Sigmoid colon (tissue), 7 donors: Measurements from ENCODE around the gene IGSF9. TPM values are rescaled to one million over a fixed set of nuclear protein-coding genes. Genes with fewer than 3 reads are reported as not detected.

ENCODE experiments used
- DNase-seq: peaks from one replicate; pipeline ENCODE4 v3.0.0-alpha.2; 2019
- H3K27ac ChIP-seq, 4 donors: fragments of 200-600 bp; sonication (generic); one replicate each; pipeline ENCODE4 v1.5.1; 2016 to 2019; ENCODE audit warnings: mild to moderate bottlenecking in 1 of 4
- H3K27me3 ChIP-seq, 3 donors: fragments of 200-600 bp; sonication (generic); one replicate each; pipeline ENCODE4 v1.5.1; 2019; ENCODE audit warnings: mild to moderate bottlenecking in 1 of 3
- H3K36me3 ChIP-seq, 4 donors: fragments of 200-600 bp; sonication (generic); one replicate each; pipeline ENCODE4 v1.5.1; 2016 to 2019
- H3K4me1 ChIP-seq, 4 donors: fragments of 200-600 bp; sonication (generic); one replicate each; pipeline ENCODE4 v1.5.1; 2017 to 2019
- H3K4me3 ChIP-seq, 4 donors: fragments of 200-600 bp; sonication (generic); one replicate each; pipeline ENCODE4 v1.5.1; 2017 to 2019; ENCODE audit warnings: mild to moderate bottlenecking in 2 of 4, moderate library complexity in 1 of 4
- H3K9me3 ChIP-seq, 4 donors: fragments of 200-600 bp in 3 of 4; sonication (generic) in 3 of 4; one replicate each; pipeline versions ENCODE4 v1.5.1 to v1.6.1; 2013 to 2019
- CTCF ChIP-seq, 4 experiments: fragments of 450-650 bp in 3 of 4; fragments of 200-600 bp in 1 of 4; IDR thresholded peaks; one replicate each; pipeline ENCODE4 v1.5.1; 2016 to 2019; ENCODE audit warnings: antibody characterized with exemption in 4 of 4, mild to moderate bottlenecking in 3 of 4, moderate library complexity in 2 of 4
- EP300 ChIP-seq, 4 donors: sonication (generic); formaldehyde crosslinking; IDR thresholded peaks; one replicate each; pipeline ENCODE4 v1.6.1; 2017; ENCODE audit warnings: antibody characterized with exemption in 4 of 4
- POLR2A ChIP-seq, 2 donors: fragments of 450-650 bp; IDR thresholded peaks; one replicate each; pipeline ENCODE4 v1.6.1; 2016; ENCODE audit warnings: antibody characterized with exemption in 2 of 2, mild to moderate bottlenecking in 2 of 2, moderate library complexity in 2 of 2
- POLR2AphosphoS5 ChIP-seq, 4 donors: sonication (generic); formaldehyde crosslinking; IDR thresholded peaks; one replicate each; pipeline ENCODE4 v1.6.1; 2017; ENCODE audit warnings: antibody characterized with exemption in 4 of 4
- WGBS, 2 donors: extraction: QIAGEN DNeasy Blood & Tissue Kit; methylation state at CpG; one replicate each; pipeline ENCODE4 v1.1.7; 2013; 5-methylcytosine and 5-hydroxymethylcytosine counted together
- intact Hi-C: fragments of 100-400 bp; cut with DNase I; formaldehyde crosslinking; loops from one replicate; pipeline ENCODE4 v1.15.1; 2023
- polyA plus RNA-seq, 3 donors: library from polyadenylated mRNA; stranded (reverse); fragments of 200-250 nt; gene quantifications; one replicate each; pipeline ENCODE4 v1.2.3, GENCODE V29; 2013
- total RNA-seq, 4 donors: library from RNA; depleted of rRNA; stranded (reverse); fragments of >200 nt; gene quantifications; one replicate each; pipeline ENCODE4 v1.1.0, GENCODE V29; 2016
- donor health status: healthy with polysubstance abuse.
- donor health status: Bipolar disorder and iron deficiency.
- donor health status: healthy.

The IGSF9 gene
- total and polyA plus RNA-seq, 7 donors, result under 0.01 to 16.3 (median 9.2) TPM; not detected in 3

- Histone ChIP-seq H3K4me3 (no peak overlapping the region), H3K27ac (no peak overlapping the region), H3K27me3 (no peaks in the 10 kb centered on the region), H3K9me3 (no peaks in the 10 kb centered on the region), H3K36me3 (no peaks in the 10 kb centered on the region), H3K4me1 (peaks cover 0 to 10% (median 8%) of the 10 kb centered on the region in 4 donors)
- intact Hi-C loops, result no loop called here
- 93 to 97% methylated on average over 11 of the region's 11 CpGs for WGBS, 2 donors
- TF ChIP-seq POLR2A (IDR thresholded peaks at IDR 0.05) (no peak), POLR2AphosphoS5 (IDR thresholded peaks at IDR 0.05) (no peak), CTCF (IDR thresholded peaks at IDR 0.05) (no peak), EP300 (IDR thresholded peaks at IDR 0.05) (no peak)
- DNase-seq, result no peak
Measured at GRCh38 chr1:159930216-159930615, 15.2 kb downstream of the IGSF9 start.

DNA sequence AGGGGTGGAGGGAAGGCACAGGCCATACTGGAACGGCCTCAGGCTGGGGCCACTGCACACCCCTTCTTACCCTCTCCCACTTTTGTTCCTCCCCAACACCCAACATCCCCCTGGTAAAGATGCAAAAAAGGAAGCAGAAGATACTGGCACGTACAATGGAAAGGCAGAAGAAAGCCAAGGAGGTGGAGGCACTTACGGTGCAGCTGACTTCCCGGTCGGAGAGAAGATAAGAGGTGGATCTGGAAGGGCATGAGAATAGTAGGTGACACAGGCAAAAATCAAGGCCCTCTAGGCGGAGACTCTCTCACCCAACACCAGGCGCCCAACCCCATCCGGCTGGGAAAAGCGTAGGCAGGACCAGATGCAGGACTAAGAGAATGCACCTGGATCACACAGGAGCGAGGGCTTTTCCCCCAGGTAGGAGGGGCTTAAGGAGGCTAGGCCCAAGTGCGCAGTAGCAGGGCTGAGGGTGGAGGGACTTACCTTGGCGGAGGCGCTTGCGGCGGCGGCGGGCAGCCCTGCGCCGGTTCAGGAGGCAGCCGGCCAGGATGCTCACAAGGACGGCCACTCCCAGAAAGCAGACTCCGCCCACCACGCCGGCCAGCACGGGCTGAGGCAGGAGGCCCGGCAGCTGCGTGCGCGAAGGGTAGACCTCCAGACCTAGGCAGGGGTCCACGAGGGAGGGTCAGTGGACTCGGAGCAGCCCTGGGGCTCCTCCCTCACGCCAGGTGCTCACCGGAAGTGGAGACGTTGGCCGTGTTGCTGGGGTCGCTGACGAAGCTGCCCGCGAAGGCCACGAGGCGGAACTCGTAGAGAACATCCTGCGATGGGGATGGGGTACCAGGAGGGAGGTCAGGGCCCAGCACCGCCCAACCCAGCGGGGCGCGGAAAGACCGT is 16.0 kb downstream of the IGSF9 start:
- Histone ChIP-seq H3K27ac (no peak overlapping the region), H3K9me3 (no peaks in the 10 kb centered on the region), H3K27me3 (no peaks in the 10 kb centered on the region), H3K4me1 (peaks cover 0 to 14% (median 8%) of the 10 kb centered on the region in 4 donors), H3K4me3 (no peak overlapping the region), H3K36me3 (no peaks in the 10 kb centered on the region)
- intact Hi-C loops, result loop anchor here (10.0 kb wide), 1 partner anchor 145 kb away; the partner anchor contains the start of gene DUSP23
- 86 to 90% methylated on average over 48 of the region's 48 CpGs for WGBS, 2 donors
- no peak for DNase-seq
- TF ChIP-seq POLR2AphosphoS5 (IDR thresholded peaks at IDR 0.05) (no peak), POLR2A (IDR thresholded peaks at IDR 0.05) (no peak), CTCF (IDR thresholded peaks at IDR 0.05) (no peak), EP300 (IDR thresholded peaks at IDR 0.05) (no peak)

- no peak overlapping the region for H3K27ac ChIP-seq
- H3K36me3 ChIP-seq, result no peaks in the 10 kb centered on the region
- WGBS, 2 donors, result 96% methylated on average over 18 of the region's 18 CpGs
- H3K4me3 ChIP-seq, result no peak overlapping the region
- intact Hi-C loops, result loop anchor here (10.0 kb wide), 1 partner anchor 144 kb away; the partner anchor contains the start of gene DUSP23
- no peak for DNase-seq
- no peaks in the 10 kb centered on the region for H3K27me3 ChIP-seq
- peaks cover 0 to 22% (median 12%) of the 10 kb centered on the region in 4 donors for H3K4me1 ChIP-seq
- no peak for TF ChIP-seq POLR2AphosphoS5 (IDR thresholded peaks at IDR 0.05)
- no peak for TF ChIP-seq EP300 (IDR thresholded peaks at IDR 0.05)
- TF ChIP-seq CTCF (IDR thresholded peaks at IDR 0.05), result no peak
- no peak for TF ChIP-seq POLR2A (IDR thresholded peaks at IDR 0.05)
- H3K9me3 ChIP-seq, result no peaks in the 10 kb centered on the region
Measured at GRCh38 chr1:159928491-159929050, 16.8 kb downstream of the IGSF9 start.

GRCh38 chr1:159927849-159928431 is 17.5 kb downstream of the IGSF9 start:
- Histone ChIP-seq H3K4me3 (no peak overlapping the region), H3K27me3 (no peaks in the 10 kb centered on the region), H3K27ac (no peak overlapping the region), H3K36me3 (no peaks in the 10 kb centered on the region), H3K9me3 (no peaks in the 10 kb centered on the region), H3K4me1 (peaks cover 0 to 29% (median 19%) of the 10 kb centered on the region in 4 donors)
- WGBS, 2 donors, result 53 to 78% methylated on average over 13 of the region's 13 CpGs
- intact Hi-C loops, result loop anchor here (10.0 kb wide), 1 partner anchor 143 kb away; the partner anchor contains the start of gene DUSP23
- TF ChIP-seq CTCF (IDR thresholded peaks at IDR 0.05) (no peak), EP300 (IDR thresholded peaks at IDR 0.05) (no peak), POLR2AphosphoS5 (IDR thresholded peaks at IDR 0.05) (no peak), POLR2A (IDR thresholded peaks at IDR 0.05) (no peak)
- DNase-seq, result no peak
